ENCODE measurements around the gene INPP5F. TPM values are rescaled to one million over a fixed set of nuclear protein-coding genes. Genes with fewer than 3 reads are reported as not detected.

Gene INPP5F
- polyA plus RNA-seq, 1 of the 3 experiments (the other 2 are of a cell fraction) = 7.8 TPM

GRCh38 chr10:119849031-119849789, 123.4 kb downstream of the INPP5F start (continued):
- TF ChIP-seq RXRA (IDR thresholded peaks at IDR 0.05; ENCODE audit: borderline replicate concordance, low read depth) = no peak
- TF ChIP-seq MXI1 (IDR thresholded peaks at IDR 0.05; ENCODE audit: low read depth, low read length) = no peak
- no peak for TF ChIP-seq NFIC (IDR thresholded peaks at IDR 0.05; ENCODE audit: borderline replicate concordance)
- TF ChIP-seq FOXJ3 (CRISPR knock-in tag; IDR thresholded peaks at IDR 0.05) = no peak
- TF ChIP-seq EP300 (IDR thresholded peaks at IDR 0.05; ENCODE audit: borderline replicate concordance in 1 of 2, low read depth in 1 of 2, low read length in 1 of 2) = no peak
- no peak for TF ChIP-seq NRF1 (IDR thresholded peaks at IDR 0.05; ENCODE audit: low read depth, low read length)
- peak; percentile 50; the same call in 1 of the 2 replicates for TF ChIP-seq JUND (IDR thresholded peaks at IDR 0.05)
- TF ChIP-seq IRF3 (IDR thresholded peaks at IDR 0.05; ENCODE audit: low read depth, low read length) = no peak
- TF ChIP-seq CHD2 (IDR thresholded peaks at IDR 0.05; ENCODE audit: low read length, partially characterized antibody) = no peak
- TF ChIP-seq FOSL2 (IDR thresholded peaks at IDR 0.05; ENCODE audit: borderline replicate concordance, low read depth) = peak; percentile 47
- peak; percentile 62; the same call in 1 of the 2 replicates for TF ChIP-seq TEAD4 (IDR thresholded peaks at IDR 0.05; ENCODE audit: borderline replicate concordance, insufficient read depth)
- TF ChIP-seq MAX (IDR thresholded peaks at IDR 0.05; ENCODE audit: low read depth) = no peak
- no peak for TF ChIP-seq SIN3A (IDR thresholded peaks at IDR 0.05; ENCODE audit: borderline replicate concordance, low read depth, low read length)
- TF ChIP-seq MEF2A (IDR thresholded peaks at IDR 0.05; ENCODE audit: borderline replicate concordance, low read depth) = no peak
- no peak for TF ChIP-seq RFX5 (IDR thresholded peaks at IDR 0.05; ENCODE audit: low read length)
- TF ChIP-seq EZH2phosphoT487 (IDR thresholded peaks at IDR 0.05; ENCODE audit: borderline replicate concordance, low read depth) = no peak
- TF ChIP-seq RAD21 (IDR thresholded peaks at IDR 0.05; ENCODE audit: low read length) = no peak
- TF ChIP-seq PBX3 (IDR thresholded peaks at IDR 0.05) = peak; percentile 55
- no peak for TF ChIP-seq GABPA (IDR thresholded peaks at IDR 0.05; ENCODE audit: low read depth)
- no peak for TF ChIP-seq USF1 (IDR thresholded peaks at IDR 0.05; ENCODE audit: borderline replicate concordance, low read depth)

Data from SK-N-SH (cell line).